H9 (cell line): ENCODE data around the gene IL21R. TPM values are rescaled to one million over a fixed set of nuclear protein-coding genes. Genes with fewer than 3 reads are reported as not detected.

ENCODE experiments used
- DNase-seq: peaks from one replicate; pipeline ENCODE4 v3.0.0-alpha.2; 2017
- H2AFZ ChIP-seq: one replicate; pipeline ENCODE4 v1.6.1; 2013; ENCODE audit warnings: mild to moderate bottlenecking, low read length, control low read depth, moderate library complexity
- H2AK5ac ChIP-seq: 2 replicates; pipeline ENCODE4 v1.6.1; 2013; ENCODE audit warnings: low read length, control low read depth, mixed read lengths; ENCODE audit not compliant: insufficient read length
- H2BK120ac ChIP-seq: one replicate; pipeline ENCODE4 v1.6.1; 2013; ENCODE audit warnings: low read depth, mild to moderate bottlenecking, low read length, control low read depth, inconsistent platforms; ENCODE audit not compliant: poor library complexity, severe bottlenecking
- H2BK12ac ChIP-seq: 2 replicates; pipeline ENCODE4 v1.6.1; 2013; ENCODE audit warnings: low read length, control low read depth, mixed read lengths, low read depth; ENCODE audit not compliant: insufficient read length
- H2BK15ac ChIP-seq: 2 replicates; pipeline ENCODE4 v1.6.1; 2013; ENCODE audit warnings: low read depth, low read length, control low read depth
- H2BK20ac ChIP-seq: one replicate; pipeline ENCODE4 v1.6.1; 2013; ENCODE audit warnings: low read depth, mild to moderate bottlenecking, low read length, control low read depth, inconsistent platforms; ENCODE audit not compliant: poor library complexity, severe bottlenecking
- H2BK5ac ChIP-seq: 2 replicates; pipeline ENCODE4 v1.6.1; 2013; ENCODE audit warnings: low read length, control low read depth, mixed read lengths; ENCODE audit not compliant: insufficient read length
- H3K14ac ChIP-seq: 2 replicates; pipeline ENCODE4 v1.6.1; 2013; ENCODE audit warnings: low read length, control low read depth; ENCODE audit not compliant: insufficient read depth
- H3K18ac ChIP-seq: 2 replicates; pipeline ENCODE4 v1.6.1; 2013; ENCODE audit warnings: low read depth, mild to moderate bottlenecking, mixed read lengths, low read length, control low read depth; ENCODE audit not compliant: insufficient read length
- H3K23ac ChIP-seq: 2 replicates; pipeline ENCODE4 v1.6.1; 2013; ENCODE audit warnings: low read length, control low read depth, mixed read lengths, low read depth; ENCODE audit not compliant: insufficient read length
- H3K23me2 ChIP-seq: 2 replicates; pipeline ENCODE4 v1.6.1; 2013; ENCODE audit warnings: low read depth, mild to moderate bottlenecking, mixed read lengths, low read length, control low read depth; ENCODE audit not compliant: insufficient read length, poor library complexity, severe bottlenecking
- H3K27ac ChIP-seq: 2 replicates; pipeline ENCODE4 v1.5.1; 2013; ENCODE audit warnings: low read length, control low read depth, mixed read lengths, low read depth; ENCODE audit not compliant: insufficient read length
- H3K27me3 ChIP-seq: 2 replicates; pipeline ENCODE4 v1.6.1; 2013; ENCODE audit warnings: low read length, control low read depth, inconsistent platforms; ENCODE audit not compliant: insufficient read depth
- H3K4ac ChIP-seq: 2 replicates; pipeline ENCODE4 v1.6.1; 2013; ENCODE audit warnings: low read depth, mild to moderate bottlenecking, control low read depth, inconsistent platforms, low read length, moderate library complexity
- H3K4me1 ChIP-seq: 2 replicates; pipeline ENCODE4 v1.6.1; 2013; ENCODE audit warnings: low read length, control low read depth, inconsistent platforms; ENCODE audit not compliant: insufficient read depth
- H3K4me2 ChIP-seq: 2 replicates; pipeline ENCODE4 v1.6.1; 2013; ENCODE audit warnings: low read length, control low read depth, mixed read lengths; ENCODE audit not compliant: insufficient read length, insufficient read depth
- H3K56ac ChIP-seq: 2 replicates; pipeline ENCODE4 v1.6.1; 2013; ENCODE audit warnings: low read depth, mild to moderate bottlenecking, mixed read lengths, low read length, control low read depth; ENCODE audit not compliant: insufficient read length
- H3K79me1 ChIP-seq: 2 replicates; pipeline ENCODE4 v1.6.1; 2013; ENCODE audit warnings: low read depth, mild to moderate bottlenecking, moderate library complexity, low read length, control low read depth, inconsistent platforms; ENCODE audit not compliant: insufficient read depth, poor library complexity, severe bottlenecking
- H3K79me2 ChIP-seq: 2 replicates; pipeline ENCODE4 v1.6.1; 2013; ENCODE audit warnings: low read length, control low read depth, inconsistent platforms; ENCODE audit not compliant: insufficient read depth
- H3K9ac ChIP-seq: 2 replicates; pipeline ENCODE4 v1.6.1; 2013; ENCODE audit warnings: low read length, control low read depth, mixed read lengths; ENCODE audit not compliant: insufficient read length; ENCODE audit errors: extremely low read depth
- H3K9me3 ChIP-seq: one replicate; pipeline ENCODE4 v1.6.1; 2013; ENCODE audit warnings: low read depth, low read length, inconsistent platforms; ENCODE audit not compliant: control insufficient read depth
- H3T11ph ChIP-seq: one replicate; pipeline ENCODE4 v1.6.1; 2013; ENCODE audit warnings: mild to moderate bottlenecking, low read length, control low read depth, inconsistent platforms
- H4K20me1 ChIP-seq: one replicate; pipeline ENCODE4 v1.6.1; 2013; ENCODE audit not compliant: control insufficient read depth, insufficient read length, insufficient read depth
- H4K5ac ChIP-seq: 2 replicates; pipeline ENCODE4 v1.6.1; 2013; ENCODE audit warnings: low read depth, mild to moderate bottlenecking, mixed read lengths, low read length, control low read depth; ENCODE audit not compliant: insufficient read length
- H4K8ac ChIP-seq: replicated peaks from 2 replicates; pipeline ENCODE4 v1.6.1; 2013; ENCODE audit warnings: low read length, control low read depth, mixed read lengths, low read depth; ENCODE audit not compliant: insufficient read length
- H4K91ac ChIP-seq: 2 replicates; pipeline ENCODE4 v1.6.1; 2013; ENCODE audit warnings: low read depth, mild to moderate bottlenecking, moderate library complexity, mixed read lengths, low read length, control low read depth; ENCODE audit not compliant: insufficient read length
- H3K27ac Mint-ChIP-seq, 3 experiments: 2 replicates in 2 of 3; 3 replicates in 1 of 3; pipeline ENCODE4 v1.8.0; 2020 to 2021; ENCODE audit warnings: mixed read lengths in 3 of 3, mild to moderate bottlenecking in 1 of 3, moderate library complexity in 1 of 3
- H3K27me3 Mint-ChIP-seq: 2 replicates; pipeline ENCODE4 v1.8.0; 2021; ENCODE audit warnings: low read depth, mild to moderate bottlenecking, moderate library complexity, mixed read lengths
- H3K36me3 Mint-ChIP-seq, 3 experiments: 2 replicates in 2 of 3; 3 replicates in 1 of 3; pipeline ENCODE4 v1.8.0; 2020 to 2021; ENCODE audit warnings: low read depth in 3 of 3, mixed read lengths in 3 of 3; ENCODE audit not compliant: insufficient read depth in 1 of 3
- H3K4me1 Mint-ChIP-seq, 2 experiments: 2 replicates each; pipeline ENCODE4 v1.8.0; 2020; ENCODE audit warnings: mixed read lengths in 2 of 2
- H3K4me3 Mint-ChIP-seq, 2 experiments: 2 replicates in 1 of 2; 3 replicates in 1 of 2; pipeline ENCODE4 v1.8.0; 2020 to 2021; ENCODE audit warnings: mild to moderate bottlenecking in 2 of 2, mixed read lengths in 2 of 2, moderate library complexity in 1 of 2
- H3K9me3 Mint-ChIP-seq, 2 experiments: 2 replicates in 1 of 2; 3 replicates in 1 of 2; pipeline ENCODE4 v1.8.0; 2020; ENCODE audit warnings: mild to moderate bottlenecking in 2 of 2, mixed read lengths in 2 of 2, moderate library complexity in 1 of 2
- WGBS: extraction: QIAGEN DNeasy Blood & Tissue Kit; methylation state at CpG from one replicate; pipeline ENCODE4 v1.1.7; 2013; ENCODE audit warnings: missing lambda C conversion rate, low lambda C conversion rate, mixed read lengths; ENCODE audit not compliant: insufficient read length; ENCODE audit errors: extremely low coverage; 5-methylcytosine and 5-hydroxymethylcytosine counted together
- total RNA-seq: library from RNA; stranded (reverse); gene quantifications from 2 replicates; pipeline ENCODE4 v1.2.1, GENCODE V29; 2021
- TF ChIP-seq, protein P1 (sequence below): fragments of 200-600 bp; sonication (generic); conservative IDR thresholded peaks from 3 replicates; pipeline ENCODE4 v1.8.0; 2021; ENCODE audit warnings: antibody characterized with exemption, mild to moderate bottlenecking

The IL21R gene
- total RNA-seq, 1 experiment from 2014 or later = 0.07 TPM

DNA sequence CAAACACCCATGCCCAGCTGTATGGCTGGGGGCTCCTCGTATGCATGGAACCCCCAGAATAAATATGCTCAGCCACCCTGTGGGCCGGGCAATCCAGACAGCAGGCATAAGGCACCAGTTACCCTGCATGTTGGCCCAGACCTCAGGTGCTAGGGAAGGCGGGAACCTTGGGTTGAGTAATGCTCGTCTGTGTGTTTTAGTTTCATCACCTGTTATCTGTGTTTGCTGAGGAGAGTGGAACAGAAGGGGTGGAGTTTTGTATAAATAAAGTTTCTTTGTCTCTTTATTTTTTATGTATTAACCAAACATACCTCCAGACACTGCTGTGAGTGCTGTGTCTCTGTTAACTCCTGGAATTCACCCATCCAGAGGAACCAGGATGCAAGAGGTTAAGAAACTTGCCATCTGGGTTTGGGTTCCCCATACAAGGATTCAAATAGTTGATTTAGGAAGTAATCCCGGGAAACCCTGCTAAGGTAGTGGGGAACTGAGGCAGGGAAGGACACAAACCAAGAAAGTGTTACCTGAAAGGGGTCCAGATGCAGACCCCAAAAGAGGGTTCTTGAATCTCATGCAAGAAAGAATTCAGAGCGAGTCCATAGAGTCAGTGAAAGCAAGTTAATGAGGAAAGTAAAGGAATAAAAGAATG lies 37.4 kb upstream of the IL21R start:
- no peak overlapping the region for H3K4ac ChIP-seq
- Mint-ChIP-seq H3K36me3 (peaks cover 7 to 28% (median 8%) of the 10 kb centered on the region in 3 experiments; a peak in 4 of 7 replicates), H3K27me3 (no peaks in the 10 kb centered on the region), H3K27ac (peak overlapping the region in 2 of 3 experiments; percentile 26 to 74; a peak in 3 of 7 replicates), H3K4me3 (no peak overlapping the region), H3K9me3 (no peaks in the 10 kb centered on the region), H3K4me1 (peaks cover 7 to 9% of the 10 kb centered on the region in 2 experiments)
- no peak overlapping the region for H3K9ac ChIP-seq
- H3K79me2 ChIP-seq = no peaks in the 10 kb centered on the region
- H4K20me1 ChIP-seq = no peaks in the 10 kb centered on the region
- H3T11ph ChIP-seq = no peak overlapping the region
- H3K23me2 ChIP-seq = no peaks in the 10 kb centered on the region
- no peak overlapping the region for H2BK120ac ChIP-seq
- H3K4me2 ChIP-seq = no peak overlapping the region
- TF ChIP-seq, protein P1, sequence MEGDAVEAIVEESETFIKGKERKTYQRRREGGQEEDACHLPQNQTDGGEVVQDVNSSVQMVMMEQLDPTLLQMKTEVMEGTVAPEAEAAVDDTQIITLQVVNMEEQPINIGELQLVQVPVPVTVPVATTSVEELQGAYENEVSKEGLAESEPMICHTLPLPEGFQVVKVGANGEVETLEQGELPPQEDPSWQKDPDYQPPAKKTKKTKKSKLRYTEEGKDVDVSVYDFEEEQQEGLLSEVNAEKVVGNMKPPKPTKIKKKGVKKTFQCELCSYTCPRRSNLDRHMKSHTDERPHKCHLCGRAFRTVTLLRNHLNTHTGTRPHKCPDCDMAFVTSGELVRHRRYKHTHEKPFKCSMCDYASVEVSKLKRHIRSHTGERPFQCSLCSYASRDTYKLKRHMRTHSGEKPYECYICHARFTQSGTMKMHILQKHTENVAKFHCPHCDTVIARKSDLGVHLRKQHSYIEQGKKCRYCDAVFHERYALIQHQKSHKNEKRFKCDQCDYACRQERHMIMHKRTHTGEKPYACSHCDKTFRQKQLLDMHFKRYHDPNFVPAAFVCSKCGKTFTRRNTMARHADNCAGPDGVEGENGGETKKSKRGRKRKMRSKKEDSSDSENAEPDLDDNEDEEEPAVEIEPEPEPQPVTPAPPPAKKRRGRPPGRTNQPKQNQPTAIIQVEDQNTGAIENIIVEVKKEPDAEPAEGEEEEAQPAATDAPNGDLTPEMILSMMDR = no peak
- no peak overlapping the region for H2BK12ac ChIP-seq
- H4K91ac ChIP-seq = no peak overlapping the region
- no peak overlapping the region for H3K27ac ChIP-seq
- no peak overlapping the region for H2BK15ac ChIP-seq
- no peak overlapping the region for H4K5ac ChIP-seq
- H2BK20ac ChIP-seq = no peak overlapping the region
- no peak overlapping the region for H3K56ac ChIP-seq
- H3K9me3 ChIP-seq = no peaks in the 10 kb centered on the region
- no peaks in the 10 kb centered on the region for H3K4me1 ChIP-seq
- no CpG with 5 or more reads among the region's 6 CpGs for WGBS
- H2BK5ac ChIP-seq = no peak overlapping the region
- H3K14ac ChIP-seq = no peak overlapping the region
- H3K79me1 ChIP-seq = no peaks in the 10 kb centered on the region
- no peak overlapping the region for H4K8ac ChIP-seq
- no peak overlapping the region for H2AK5ac ChIP-seq
- H2AFZ ChIP-seq = no peak overlapping the region
- no peak for DNase-seq
- H3K23ac ChIP-seq = no peak overlapping the region
- H3K27me3 ChIP-seq = no peaks in the 10 kb centered on the region
- H3K18ac ChIP-seq = no peak overlapping the region
